OCI-M1 (cell line): ENCODE results near the gene CUX1.
"Not testable (repeated sequence)": the region's sequence is repeated elsewhere in the genome, so short reads cannot be mapped to it uniquely, and the experiment has no call there.

Source experiments
- DNase-seq: peaks from one replicate; lab custom pipeline; 2025; lab: John Stamatoyannopoulos, UW

Gene CUX1

GRCh38 chr7:101985057-101985902 lies 167.9 kb downstream of the CUX1 start:
- no peak for DNase-seq

DNA sequence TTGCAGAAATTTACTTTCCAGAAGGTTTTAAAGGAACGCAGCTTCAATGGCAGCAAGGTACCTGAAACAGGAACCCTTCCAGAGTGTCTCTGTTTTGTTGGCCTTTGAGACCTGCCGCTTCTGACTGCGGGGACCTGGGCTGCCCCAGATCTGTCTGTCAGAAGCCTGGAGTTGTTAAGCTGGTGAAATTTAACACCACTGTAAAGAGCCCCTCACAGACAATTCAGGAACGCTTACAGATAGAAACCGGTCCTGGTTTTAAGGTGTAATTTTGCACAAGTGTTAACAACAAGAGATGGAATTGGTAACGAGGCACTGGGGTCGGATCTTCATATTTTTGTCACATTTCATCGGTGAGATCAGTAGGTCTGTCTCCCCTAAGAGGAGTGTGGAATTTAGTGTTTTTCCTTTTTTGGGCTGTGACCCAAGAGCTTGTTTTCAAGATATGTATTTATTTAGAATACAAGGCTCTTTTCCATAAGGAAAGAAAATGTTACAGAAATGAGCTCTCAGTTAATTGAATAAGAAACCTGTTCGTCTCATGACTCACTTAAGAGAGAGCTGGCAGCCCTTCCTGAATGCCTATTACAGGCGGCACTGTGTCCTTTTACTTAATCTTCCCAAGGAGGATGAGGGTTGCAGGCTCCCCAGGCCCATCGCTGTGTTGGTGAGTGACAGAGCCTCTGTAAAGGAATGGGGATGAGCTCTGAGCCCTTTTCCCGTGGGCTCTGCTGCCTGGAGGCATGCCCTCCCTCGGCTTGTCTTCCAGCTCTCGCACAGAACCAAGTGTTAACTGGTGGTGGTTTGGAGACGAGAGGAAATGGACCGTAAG lies 168.7 kb downstream of the CUX1 start:
- DNase-seq = no peak

GRCh38 chr7:101987494-101987893 lies 170.1 kb downstream of the CUX1 start:
- DNase-seq = no peak

- DNase-seq = not testable (repeated sequence)
These were observed 170.6 kb downstream of the CUX1 start for GRCh38 chr7:101988060-101988459.

- DNase-seq = no peak
These were observed 171.1 kb downstream of the CUX1 start for GRCh38 chr7:101988513-101988912.

GRCh38 chr7:101989101-101989500 lies 171.7 kb downstream of the CUX1 start:
- no peak for DNase-seq

- DNase-seq = no peak
These were observed 173.5 kb downstream of the CUX1 start for GRCh38 chr7:101990811-101991418.

GRCh38 chr7:101991860-101992259 lies 174.4 kb downstream of the CUX1 start:
- no peak for DNase-seq

- no peak for DNase-seq
These were observed 175.9 kb downstream of the CUX1 start for GRCh38 chr7:101993311-101993710.

DNA sequence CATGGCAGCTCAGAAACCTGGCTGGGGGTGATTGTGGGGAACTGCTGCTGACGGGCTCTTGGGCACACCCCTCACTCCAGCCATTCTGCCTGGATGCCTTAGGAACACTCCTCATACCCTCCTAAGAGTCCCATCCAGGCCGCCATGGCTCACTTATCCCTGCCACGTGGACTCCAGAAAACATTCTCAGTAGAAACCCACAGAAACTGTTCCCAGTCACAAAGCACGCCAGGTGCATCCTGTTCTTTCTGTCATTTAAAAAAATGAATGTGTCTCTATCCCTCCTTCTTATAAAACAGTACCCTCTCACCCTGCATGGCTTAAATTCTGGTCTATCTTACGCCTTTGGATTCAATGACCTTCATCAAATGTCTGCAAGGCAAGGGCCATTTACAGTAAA lies 177.7 kb downstream of the CUX1 start:
- DNase-seq = no peak

GRCh38 chr7:101996131-101996691 lies 178.8 kb downstream of the CUX1 start:
- no peak for DNase-seq

GRCh38 chr7:101996876-101997275 lies 179.4 kb downstream of the CUX1 start:
- no peak for DNase-seq

GRCh38 chr7:101998029-101998905 lies 180.8 kb downstream of the CUX1 start:
- DNase-seq = no peak

- no peak for DNase-seq
These were observed 181.4 kb downstream of the CUX1 start for GRCh38 chr7:101998906-101999240.

DNA sequence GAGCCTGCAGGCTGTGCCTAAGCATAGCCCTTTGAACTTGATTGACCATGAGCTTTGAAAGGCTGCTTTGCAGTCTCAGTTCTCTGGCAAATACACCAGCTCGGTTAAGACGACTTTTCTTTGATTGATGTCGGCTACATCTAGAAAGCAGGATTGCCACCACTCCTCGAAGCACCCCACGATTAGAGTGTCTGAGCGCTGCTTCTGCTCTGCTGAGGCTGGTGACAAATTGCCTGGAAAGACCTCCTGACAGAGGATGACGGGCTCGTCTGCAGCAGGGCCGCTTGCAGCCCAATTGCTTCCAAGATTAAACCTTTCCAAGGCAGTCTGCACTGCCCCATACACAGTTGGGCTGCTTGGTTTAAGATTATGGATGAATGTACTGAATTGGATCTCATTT lies 182.0 kb downstream of the CUX1 start:
- no peak for DNase-seq

DNA sequence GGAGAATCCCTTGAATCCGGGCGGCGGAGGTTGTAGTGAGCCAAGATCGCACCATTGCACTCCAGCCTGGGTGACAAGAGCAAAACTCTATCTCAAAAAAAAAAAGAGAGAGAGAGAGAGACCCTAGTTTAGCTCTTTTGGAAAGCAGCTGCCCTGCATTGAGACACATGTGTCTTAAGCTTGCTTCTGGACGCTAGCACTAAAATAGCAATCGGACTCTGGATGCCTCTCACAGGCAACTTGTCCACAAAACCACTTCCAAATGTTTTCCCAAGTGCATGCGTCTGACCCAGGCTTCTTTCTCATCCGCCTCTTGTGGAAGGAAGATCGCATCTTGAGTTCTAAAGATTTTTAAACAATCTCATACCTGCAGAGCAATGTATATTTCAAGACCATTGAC lies 182.7 kb downstream of the CUX1 start:
- no peak for DNase-seq

DNA sequence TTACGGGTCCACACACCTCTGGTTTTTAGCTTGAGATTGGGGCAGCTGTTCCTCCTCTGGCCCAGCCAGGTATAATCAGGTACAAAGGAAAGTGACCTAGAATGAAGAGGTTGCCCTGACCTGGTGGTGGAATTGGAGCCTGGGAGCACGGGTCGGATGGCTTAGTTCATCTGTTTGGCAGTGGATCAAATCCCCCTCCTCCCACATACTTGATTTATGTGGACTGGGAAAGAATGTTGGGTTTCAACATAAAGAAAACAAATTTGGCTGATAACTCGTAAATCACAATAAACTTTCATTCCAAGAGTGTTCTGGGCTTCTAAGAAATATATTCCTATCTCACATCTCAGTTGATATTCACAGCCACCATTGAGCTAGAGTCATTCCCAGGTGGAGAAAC lies 186.8 kb downstream of the CUX1 start:
- no peak for DNase-seq

DNA sequence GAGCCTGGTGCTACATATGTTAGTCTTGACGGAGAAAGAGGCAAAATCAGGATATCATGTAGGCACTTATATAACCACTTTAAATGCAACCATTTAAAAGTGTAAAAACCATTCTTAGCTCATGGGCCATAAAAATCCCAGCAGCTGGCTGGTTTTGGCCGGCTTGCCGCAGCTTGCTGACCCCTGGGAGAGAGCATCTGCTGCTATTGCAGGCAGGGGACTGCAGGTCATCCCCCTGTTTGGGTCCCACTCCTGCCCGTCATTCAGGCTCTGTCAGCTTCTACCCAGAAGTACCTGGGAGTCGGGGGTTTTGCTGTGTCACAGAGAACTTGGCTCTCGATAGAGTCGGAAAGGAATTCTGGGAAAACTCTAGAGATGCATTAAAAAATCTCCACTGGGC lies 187.4 kb downstream of the CUX1 start:
- no peak for DNase-seq

DNA sequence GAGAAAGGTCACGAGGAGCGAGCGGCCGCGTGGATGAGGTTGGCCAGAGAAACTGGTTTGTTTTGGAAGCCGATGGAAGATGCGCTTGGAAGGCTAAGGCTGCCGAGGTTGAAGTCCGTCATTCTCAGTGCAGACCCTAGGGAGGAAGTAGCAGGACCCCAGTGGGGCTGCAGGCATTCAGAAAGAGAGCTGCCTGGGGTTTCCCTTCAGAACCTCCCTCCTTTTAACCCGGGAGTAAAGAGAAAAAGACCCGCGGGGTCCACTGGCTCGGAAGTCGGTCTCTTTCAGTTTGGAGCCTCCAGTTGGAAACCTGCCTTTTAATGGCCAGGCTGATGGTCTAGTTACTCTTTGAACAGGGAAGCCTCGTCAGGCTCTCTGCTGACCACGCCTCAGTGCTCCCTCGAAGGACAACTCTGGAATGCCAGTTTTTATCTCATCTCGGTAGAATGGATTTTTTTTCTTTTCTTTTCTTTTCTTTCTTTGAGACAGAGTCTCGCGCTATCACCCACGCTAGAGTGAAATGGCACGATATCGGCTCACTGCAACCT lies 188.6 kb downstream of the CUX1 start:
- DNase-seq = no peak

DNA sequence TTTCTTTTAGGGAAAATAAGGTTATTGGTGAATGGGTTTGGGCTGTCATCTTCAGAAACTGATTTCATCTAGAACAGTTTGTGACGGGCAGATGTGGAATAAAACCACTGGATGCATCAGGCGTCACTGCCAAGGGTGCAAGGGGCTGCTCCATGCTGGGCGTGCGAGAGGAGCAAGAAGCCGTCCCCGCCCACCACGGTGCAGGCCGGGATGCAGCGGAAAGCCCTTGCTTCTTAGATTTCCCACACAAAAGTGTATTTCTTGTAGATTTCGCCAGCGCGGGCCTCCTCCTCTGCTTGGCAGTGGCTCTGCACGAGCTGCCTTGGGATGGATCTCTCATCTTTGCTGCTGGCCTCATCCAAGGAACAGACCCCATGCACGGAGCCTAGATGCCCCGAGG lies 189.3 kb downstream of the CUX1 start:
- DNase-seq = no peak

DNA sequence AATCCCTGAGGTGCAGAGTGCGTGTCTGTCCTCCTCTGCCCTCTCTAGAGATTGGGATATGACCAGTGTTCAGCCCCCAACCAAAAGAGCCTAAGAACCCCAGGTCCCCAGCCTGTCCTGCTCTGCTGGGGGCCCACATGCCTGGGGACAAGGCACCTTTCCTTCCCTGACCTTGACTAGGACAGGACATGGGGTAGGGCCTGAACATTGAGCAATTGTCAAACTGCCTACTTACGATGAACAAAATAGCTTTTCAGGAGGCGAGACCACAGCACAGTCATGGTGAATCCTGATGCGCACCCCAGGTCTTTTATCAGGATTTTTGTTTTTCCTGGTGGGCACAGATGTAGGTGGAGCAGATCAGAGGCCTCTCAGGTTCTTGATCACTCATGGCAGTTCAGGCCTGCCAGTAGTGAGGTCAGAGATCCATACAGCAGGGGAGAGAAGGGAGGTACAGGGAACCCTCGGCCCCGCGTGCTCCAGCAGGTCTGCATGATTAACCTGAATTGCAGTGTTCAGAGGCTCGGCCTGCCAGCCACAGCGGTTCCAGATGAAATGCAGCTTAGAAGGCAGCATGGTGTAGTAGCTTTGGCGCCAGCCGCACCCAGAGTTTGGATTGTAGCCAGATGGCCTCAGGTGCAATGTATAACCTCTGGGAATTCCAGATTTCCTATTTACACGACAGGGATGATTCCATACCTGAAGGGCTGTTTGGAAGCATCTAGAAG lies 191.3 kb downstream of the CUX1 start:
- DNase-seq = no peak
